ENCODE data around the gene CHMP2A. TPM values are rescaled to one million over a fixed set of nuclear protein-coding genes. Genes with fewer than 3 reads are reported as not detected.

CHMP2A gene
- total and polyA plus RNA-seq, 10 of the 15 experiments (the other 5 are each of a cell fraction or from before 2014, with no cell fraction given), result 69.5 to 172 (median 109) TPM

GRCh38 chr19:58575183-58576041 is 20.5 kb upstream of the CHMP2A start:
- H2AFZ ChIP-seq (ENCODE audit: control insufficient read depth, low read depth, low read length), result peak overlapping the region; percentile 97
- peak overlapping the region; percentile 99 for H3K4me3 ChIP-seq
- ChIA-PET SMC1A (ENCODE audit: uncharacterized antibody, unreplicated experiment) (interaction anchor here (1.3 to 3.3 kb wide), 5 partner anchors 18 to 61 kb away, joined by 3 to 15 read pairs (median 7); partner anchors contain the start of genes CHMP2A, TRIM28 and ZBTB45), POLR2A (interaction anchor here (0.7 to 2.9 kb wide), 12 partner anchors 9 to 762 kb away, joined by 3 to 21 read pairs (median 6); partner anchors contain the start of genes CHMP2A, TRIM28 and ZBTB45), RAD21 (ENCODE audit: unreplicated experiment) (interaction anchor here (0.6 to 2.9 kb wide), 9 partner anchors 8 to 848 kb away, joined by 3 to 24 read pairs (median 3); partner anchors contain the start of genes CHMP2A, TRIM28, ZBTB45 and ZNF671), CTCF (interaction anchor here (1.0 to 2.0 kb wide), 7 partner anchors 11 to 55 kb away, joined by 3 to 23 read pairs (median 4); partner anchors contain the start of genes TRIM28 and ZBTB45)
- H3K9me3 ChIP-seq (replicated peaks; ENCODE audit: control insufficient read depth, insufficient read depth, low read length), result no peaks in the 10 kb centered on the region
- DNase-seq (ENCODE audit: low read depth, low spot score) (peak; percentile 58), FAIRE-seq (peak; percentile 84), ATAC-seq (peak; percentile 78)
- no peaks in the 10 kb centered on the region for H3K27me3 ChIP-seq (replicated peaks in 1 of 2; ENCODE audit: control insufficient read depth in 2 of 2, insufficient read depth in 2 of 2, low read length in 1 of 2)
- peaks cover 8% of the 10 kb centered on the region for H3K79me2 ChIP-seq (ENCODE audit: control insufficient read depth, insufficient read depth, low read length)
- H3K9ac ChIP-seq (ENCODE audit: control insufficient read depth, insufficient read depth, low read length), result peak overlapping the region; percentile 91
- intact Hi-C loops (cut with micrococcal nuclease; ENCODE audit: unreplicated experiment) (no loop called here), in situ Hi-C loops (cut with MboI) (no loop called here)
- peaks cover 25% of the 10 kb centered on the region for H3K4me1 ChIP-seq (ENCODE audit: control insufficient read depth, insufficient read depth, low read length)
- WGBS (ENCODE audit: insufficient coverage, insufficient replicate concordance, low lambda C conversion rate, missing lambda C conversion rate), result 1% methylated on average over 59 of the region's 66 CpGs
- peaks cover 0 to 2% of the 10 kb centered on the region in 2 experiments; a peak in 2 of 4 replicates for H3K36me3 ChIP-seq (ENCODE audit: control insufficient read depth in 2 of 2, insufficient read depth in 2 of 2, low read length in 1 of 2)
- H4K20me1 ChIP-seq (ENCODE audit: control insufficient read depth, insufficient read depth), result no peaks in the 10 kb centered on the region
- H3K4me2 ChIP-seq (ENCODE audit: control insufficient read depth, insufficient read depth), result peak overlapping the region; percentile 94
- H3K27ac ChIP-seq (ENCODE audit: control insufficient read depth, insufficient read depth), result peak overlapping the region; percentile 89
- TSS peak; percentile 84 for BruUV-seq (replicated peaks)
- TF ChIP-seq ZSCAN29 (IDR thresholded peaks at IDR 0.05) (no peak), ZNF24 (IDR thresholded peaks at IDR 0.05) (no peak), ATF3 (IDR thresholded peaks at IDR 0.05; ENCODE audit: borderline replicate concordance, extremely low read depth, low read depth, low read length) (peak; percentile 78), GABPA (IDR thresholded peaks at IDR 0.05; ENCODE audit: low read depth) (no peak), ZNF384 (IDR thresholded peaks at IDR 0.05; ENCODE audit: borderline replicate concordance, low read depth, low read length) (peak; percentile 84), POLR2AphosphoS2 (IDR thresholded peaks at IDR 0.05; ENCODE audit: low read depth, low read length) (peak; percentile 65; the same call in 1 of the 2 replicates), PAX8 (IDR thresholded peaks at IDR 0.05) (no peak), IKZF1 (conservative IDR thresholded peaks at IDR 0.05) (peak; percentile 93), LARP7 (IDR thresholded peaks at IDR 0.05) (peak; percentile 75), SP1 (IDR thresholded peaks at IDR 0.05; ENCODE audit: low read depth, low read length) (peak; percentile 63), ESRRA (IDR thresholded peaks at IDR 0.05; ENCODE audit: low read length) (no peak), PBX3 (IDR thresholded peaks at IDR 0.05; ENCODE audit: insufficient replicate concordance, low read depth, low read length) (no peak), POLR2A (IDR thresholded peaks at IDR 0.05; ENCODE audit: low read depth, low read length) (peak; percentile 75), ZNF207 (IDR thresholded peaks at IDR 0.05; ENCODE audit: borderline replicate concordance) (peak; percentile 60; the same call in 1 of the 2 replicates), DPF2 (IDR thresholded peaks at IDR 0.05) (peak; percentile 62; the same call in 1 of the 2 replicates), SRF (IDR thresholded peaks at IDR 0.05; ENCODE audit: low read depth in 2 of 2, low read length in 2 of 2) (peak in 1 of 2 experiments; percentile 76; a peak in 3 of 4 replicates), MXI1 (IDR thresholded peaks at IDR 0.05; ENCODE audit: low read depth, low read length) (no peak; the same call in 1 of the 2 replicates), MEF2B (IDR thresholded peaks at IDR 0.05; ENCODE audit: partially characterized antibody, poor library complexity, severe bottlenecking) (peak; percentile 19)
- TF ChIP-seq, protein P1, sequence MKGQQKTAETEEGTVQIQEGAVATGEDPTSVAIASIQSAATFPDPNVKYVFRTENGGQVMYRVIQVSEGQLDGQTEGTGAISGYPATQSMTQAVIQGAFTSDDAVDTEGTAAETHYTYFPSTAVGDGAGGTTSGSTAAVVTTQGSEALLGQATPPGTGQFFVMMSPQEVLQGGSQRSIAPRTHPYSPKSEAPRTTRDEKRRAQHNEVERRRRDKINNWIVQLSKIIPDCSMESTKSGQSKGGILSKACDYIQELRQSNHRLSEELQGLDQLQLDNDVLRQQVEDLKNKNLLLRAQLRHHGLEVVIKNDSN (IDR thresholded peaks at IDR 0.05; ENCODE audit: borderline replicate concordance, extremely low read length, insufficient read depth, low read depth, low read length), result no peak
- TF ChIP-seq, protein P2, sequence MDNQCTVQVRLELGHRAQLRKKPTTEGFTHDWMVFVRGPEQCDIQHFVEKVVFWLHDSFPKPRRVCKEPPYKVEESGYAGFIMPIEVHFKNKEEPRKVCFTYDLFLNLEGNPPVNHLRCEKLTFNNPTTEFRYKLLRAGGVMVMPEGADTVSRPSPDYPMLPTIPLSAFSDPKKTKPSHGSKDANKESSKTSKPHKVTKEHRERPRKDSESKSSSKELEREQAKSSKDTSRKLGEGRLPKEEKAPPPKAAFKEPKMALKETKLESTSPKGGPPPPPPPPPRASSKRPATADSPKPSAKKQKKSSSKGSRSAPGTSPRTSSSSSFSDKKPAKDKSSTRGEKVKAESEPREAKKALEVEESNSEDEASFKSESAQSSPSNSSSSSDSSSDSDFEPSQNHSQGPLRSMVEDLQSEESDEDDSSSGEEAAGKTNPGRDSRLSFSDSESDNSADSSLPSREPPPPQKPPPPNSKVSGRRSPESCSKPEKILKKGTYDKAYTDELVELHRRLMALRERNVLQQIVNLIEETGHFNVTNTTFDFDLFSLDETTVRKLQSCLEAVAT (IDR thresholded peaks at IDR 0.05), result peak; percentile 87

All from GM12878 (cell line).